GM18511 (cell line): ENCODE measurements around the gene AMT.
A peak's percentile ranks its signal among the peaks of the same experiment; 100 is the strongest.

Experiments used
- ATAC-seq: cut with Tn5 transposase; IDR thresholded peaks from one replicate; pipeline ENCODE4 v1.9.1; 2021; ENCODE audit warnings: mild to moderate bottlenecking, moderate library complexity; ENCODE audit not compliant: unreplicated experiment

AMT gene, protein sequence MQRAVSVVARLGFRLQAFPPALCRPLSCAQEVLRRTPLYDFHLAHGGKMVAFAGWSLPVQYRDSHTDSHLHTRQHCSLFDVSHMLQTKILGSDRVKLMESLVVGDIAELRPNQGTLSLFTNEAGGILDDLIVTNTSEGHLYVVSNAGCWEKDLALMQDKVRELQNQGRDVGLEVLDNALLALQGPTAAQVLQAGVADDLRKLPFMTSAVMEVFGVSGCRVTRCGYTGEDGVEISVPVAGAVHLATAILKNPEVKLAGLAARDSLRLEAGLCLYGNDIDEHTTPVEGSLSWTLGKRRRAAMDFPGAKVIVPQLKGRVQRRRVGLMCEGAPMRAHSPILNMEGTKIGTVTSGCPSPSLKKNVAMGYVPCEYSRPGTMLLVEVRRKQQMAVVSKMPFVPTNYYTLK

DNA sequence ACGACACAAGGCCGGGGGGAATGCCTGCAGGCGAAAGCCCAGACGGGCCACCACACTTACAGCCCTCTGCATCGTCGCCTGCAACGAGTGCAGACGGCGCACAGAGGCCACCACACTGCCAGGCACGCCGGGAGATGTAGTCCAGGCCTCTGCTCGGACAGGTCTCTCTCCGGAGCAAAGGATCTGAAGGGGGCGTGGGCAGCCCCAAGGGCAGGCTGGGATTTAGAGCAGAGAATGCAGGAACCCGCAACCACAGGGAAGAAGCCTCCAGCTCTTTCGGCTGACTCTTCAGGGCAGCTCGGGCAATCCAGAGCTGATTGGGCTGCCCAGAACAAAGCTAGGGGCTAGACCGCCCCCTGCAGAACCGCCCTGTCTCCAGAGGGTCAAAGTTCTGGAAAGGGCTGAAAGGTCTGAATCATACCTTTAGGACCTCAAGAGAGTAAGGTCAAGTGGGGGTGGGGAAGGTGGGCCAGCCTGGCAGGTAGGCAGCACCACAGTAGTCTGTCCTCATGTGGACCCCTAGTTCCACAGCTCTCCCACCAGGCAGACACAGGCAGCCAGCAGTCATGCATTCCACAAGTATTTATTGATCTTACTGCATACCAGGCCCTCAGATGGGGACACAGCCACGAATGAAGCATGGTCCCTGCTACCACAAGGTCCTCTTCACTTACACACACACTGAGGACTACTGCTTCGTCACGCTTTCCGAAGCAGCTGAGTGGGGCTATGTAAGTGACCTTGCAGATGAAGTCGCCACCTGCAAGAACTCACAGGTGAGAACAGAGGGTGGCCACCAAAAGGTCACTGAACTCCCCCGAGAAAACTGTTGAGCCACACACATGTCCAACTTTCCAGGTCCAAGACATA, at the start of gene AMT:
Gene AMT, minus strand, starts transcription at position 95 of the 870 bp plus-strand sequence. Its CDS starts 23 bp downstream, at position 72.
- ATAC-seq: no peak

DNA sequence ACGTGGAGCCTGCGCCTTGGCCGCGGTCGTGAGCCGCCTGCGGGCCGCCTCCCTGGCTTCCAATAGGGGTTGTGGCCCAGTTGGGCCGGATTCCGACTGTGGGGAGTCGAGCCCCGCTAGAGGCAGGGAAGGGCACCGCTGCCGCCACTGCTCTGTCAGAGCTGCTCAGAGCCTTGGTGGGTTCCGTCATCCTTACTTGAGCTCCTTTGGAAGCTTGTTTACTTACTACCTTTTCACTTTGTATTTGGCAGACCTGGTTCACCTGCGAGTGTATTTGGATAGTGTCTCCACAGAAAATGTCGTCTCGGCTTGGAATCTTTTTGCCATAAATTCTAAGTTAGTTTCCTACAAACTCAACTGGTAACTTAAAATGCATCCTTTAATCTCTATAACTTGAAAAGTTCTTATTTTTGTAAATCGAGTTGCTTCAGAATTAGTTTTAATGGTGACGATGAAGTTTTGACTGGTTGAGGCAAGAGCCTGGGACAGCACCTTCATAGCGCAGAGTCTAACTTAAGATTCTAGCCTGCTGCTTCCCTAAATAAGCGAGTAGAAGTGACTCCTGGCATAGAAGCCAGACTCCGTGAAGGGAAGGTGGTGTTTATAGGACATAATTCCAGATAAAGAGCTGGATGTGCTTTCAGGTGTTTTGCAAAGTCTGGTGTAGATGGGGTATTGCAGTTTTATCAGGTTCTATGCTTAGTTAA, 48.6 kb upstream of the AMT start:
- ATAC-seq: peak; percentile 32

DNA sequence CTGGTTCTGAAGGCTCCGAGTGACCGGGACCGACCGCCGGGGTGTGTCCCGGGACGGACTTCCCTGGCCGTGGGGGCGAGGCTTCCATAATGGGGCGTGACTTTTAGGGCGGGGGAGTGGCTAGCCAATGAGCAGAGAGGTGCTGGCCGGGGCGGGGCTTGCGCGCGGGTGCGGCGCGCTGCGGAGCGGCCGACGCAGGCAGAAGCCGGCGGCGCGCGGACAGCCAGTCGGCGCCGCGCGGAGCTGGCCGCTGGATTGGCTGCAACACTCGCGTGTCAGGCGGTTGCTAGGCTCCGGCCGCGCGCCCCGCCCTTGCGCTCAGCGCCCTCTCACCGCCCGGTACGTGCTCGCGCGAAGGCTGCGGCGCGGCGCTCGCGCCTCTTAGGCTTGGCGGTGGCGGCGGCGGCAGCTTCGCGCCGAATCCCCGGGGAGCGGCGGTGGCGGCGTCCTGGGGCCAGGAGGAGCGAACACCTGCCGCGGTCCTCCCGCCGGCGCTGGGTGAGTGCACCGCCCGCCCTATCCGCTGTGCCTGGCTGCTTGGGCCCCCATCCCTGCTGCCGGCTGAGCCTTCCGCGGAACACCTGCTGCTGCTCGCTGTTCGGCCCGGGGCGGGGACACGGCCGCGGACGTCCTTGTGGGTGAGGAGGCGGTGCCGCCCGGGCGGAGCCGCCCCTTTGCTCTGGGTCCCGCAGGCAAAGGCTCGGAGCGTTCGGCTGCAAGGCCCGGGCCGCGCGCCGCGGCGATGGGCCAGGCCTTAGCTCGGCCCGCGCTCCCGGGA, 47.9 kb upstream of the AMT start, which contains the start of gene DAG1:
Gene DAG1, plus strand, starts transcription at position 332 of the 778 bp plus-strand sequence. CDS start 40,268 bp downstream, outside the sequence.
- peak; percentile 89 for ATAC-seq

DNA sequence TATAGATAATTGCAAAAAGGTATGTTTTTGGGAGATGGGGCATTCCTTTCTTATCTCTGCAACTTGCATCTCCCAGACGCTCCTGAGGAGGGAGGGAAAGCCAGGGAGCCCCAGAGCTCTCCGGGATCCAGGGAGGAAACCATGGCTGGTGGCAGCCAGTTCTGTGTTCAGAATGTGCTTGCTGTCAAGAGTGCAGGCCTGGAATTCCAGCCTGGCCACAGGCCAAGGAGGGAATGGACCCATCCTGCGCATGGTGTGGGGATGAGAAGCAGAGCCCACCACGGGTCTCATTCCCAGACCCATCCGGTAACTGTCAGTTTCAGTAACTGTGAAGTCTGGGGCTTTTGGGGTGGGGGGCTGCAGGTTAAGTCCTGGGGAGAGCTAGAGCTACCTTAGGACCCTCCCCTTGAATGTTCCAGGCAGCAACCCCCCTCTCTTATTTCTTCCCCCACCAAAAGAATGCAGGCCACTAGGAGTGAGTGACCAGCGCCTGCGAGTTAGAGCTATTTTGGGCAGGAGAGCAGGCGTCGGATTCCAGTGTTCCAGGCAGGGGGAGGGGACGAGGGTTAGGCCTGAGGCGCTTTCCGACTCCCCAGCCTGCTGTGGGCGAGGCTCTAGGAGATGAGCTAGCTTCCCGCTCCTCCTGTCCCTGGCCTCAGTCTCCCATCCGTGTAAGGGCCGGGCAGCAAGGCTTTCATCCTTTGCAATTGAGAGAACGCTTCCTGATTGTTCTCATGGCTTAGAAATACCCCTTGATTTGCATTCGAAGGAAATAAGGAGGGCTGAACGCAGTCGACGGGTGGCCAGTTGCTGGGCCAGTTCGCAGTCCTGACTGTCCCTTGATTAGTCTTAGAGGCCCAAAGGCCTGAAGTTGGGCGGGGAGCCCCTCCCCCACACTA, 47.0 kb upstream of the AMT start:
- ATAC-seq: no peak

DNA sequence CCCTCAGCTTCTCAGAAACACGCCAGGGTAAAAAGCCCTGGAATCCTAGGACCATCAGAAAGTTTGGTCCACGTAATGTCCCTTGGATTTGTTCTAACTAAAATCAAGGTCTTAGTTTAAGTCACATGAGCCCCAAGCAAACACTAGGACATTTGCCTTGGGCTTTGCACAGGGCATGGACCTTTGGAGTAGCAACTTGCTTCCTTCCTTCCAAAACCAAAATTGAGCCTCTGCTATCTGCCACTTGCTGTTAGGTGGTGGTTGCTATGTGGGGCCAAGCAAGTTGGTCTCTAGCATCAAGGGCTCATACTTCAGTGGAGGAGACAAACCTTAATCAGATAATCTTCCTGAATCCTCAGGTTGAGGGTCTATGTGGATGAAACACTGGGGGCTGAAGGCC, 43.8 kb upstream of the AMT start:
- ATAC-seq: no peak

DNA sequence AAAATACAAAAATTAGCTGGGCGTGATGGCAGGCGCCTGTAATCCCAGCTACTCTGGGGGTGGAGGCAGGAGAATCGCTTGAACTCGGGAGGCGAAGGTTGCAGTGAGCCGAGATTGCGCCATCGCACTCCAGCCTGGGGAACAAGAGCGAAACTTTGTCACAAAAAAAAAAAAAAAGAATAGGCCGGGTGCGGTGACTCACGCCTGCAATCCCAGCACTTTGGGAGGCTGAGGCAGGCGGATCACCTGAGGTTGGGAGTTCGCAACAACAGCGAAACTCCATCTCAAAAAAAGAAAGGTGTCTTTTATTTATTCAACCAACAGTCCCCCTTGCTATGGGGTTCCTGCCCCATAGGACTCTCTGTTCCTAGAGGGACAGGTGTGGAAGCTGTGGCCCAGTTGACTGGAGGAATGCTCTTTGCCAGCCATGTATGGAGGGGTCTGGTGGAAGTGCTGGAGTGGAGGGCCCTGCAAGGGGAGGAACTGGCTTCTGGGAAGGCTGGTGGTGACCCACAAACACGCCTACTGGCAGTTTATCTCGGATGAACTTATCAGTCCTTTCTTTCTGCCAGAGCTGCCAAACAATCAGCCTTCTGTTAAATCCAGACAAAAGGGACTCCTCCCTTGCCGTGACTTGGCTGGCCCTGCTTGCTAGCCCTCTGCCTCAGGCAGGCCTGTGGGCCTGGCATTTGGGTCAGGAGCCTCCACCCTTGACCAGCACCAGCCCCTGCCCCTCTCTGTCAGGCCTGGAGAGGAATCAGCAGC, 43.2 kb upstream of the AMT start:
- ATAC-seq: no peak

DNA sequence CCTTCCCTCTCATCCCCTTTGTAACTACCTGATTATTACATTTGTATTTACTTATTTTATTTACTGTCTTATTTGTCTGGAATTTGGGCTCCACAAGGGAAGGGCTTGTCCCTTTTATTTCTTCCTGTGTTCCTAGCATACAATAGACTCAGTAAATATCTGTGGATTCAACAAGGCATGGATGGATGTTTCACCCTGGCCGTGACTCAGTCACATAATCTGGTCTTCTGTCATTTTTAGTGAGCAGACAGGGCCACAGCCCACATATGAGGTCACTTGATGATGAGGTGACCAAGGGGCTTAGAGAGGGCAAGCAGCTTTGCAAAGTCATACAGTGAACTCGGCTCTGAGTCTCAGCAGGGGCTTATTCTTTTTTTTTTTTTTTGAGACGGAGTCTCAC, 39.9 kb upstream of the AMT start:
- no peak for ATAC-seq

DNA sequence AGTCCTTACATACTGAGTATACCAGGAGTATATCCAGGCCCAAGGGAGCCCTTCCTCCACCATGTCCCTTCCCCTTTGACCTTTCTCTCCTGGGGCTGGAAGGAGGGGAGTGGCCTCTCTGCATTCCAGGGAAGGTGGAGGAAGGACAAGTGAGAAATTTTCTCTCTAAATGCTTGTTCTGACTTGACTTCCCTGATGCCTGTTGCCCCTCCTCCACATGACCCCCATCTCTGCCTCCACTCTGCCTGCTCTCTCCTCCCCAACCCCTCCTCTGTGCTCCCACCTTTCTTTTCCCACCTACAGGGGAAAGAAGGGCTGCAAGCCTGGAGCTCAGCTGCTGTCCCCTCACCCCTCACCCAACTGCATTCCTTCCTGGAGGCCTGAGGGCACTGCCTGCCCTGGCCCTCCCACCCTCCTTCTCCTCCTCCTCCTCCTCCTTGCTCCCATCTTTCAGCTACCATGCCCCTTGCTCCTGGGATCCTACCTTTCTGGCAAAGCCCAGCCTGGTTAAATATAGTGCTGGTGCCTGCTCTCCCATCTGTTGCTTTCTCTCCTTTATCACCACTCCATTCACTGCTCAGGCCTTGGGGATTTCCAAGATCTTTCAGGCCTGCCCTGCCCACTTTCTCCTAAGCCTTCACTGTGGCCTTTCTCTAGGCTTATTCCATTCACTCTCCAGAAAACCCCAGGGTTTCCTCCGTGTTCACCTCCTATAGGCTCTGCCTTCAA, 39.3 kb upstream of the AMT start:
- no peak for ATAC-seq

DNA sequence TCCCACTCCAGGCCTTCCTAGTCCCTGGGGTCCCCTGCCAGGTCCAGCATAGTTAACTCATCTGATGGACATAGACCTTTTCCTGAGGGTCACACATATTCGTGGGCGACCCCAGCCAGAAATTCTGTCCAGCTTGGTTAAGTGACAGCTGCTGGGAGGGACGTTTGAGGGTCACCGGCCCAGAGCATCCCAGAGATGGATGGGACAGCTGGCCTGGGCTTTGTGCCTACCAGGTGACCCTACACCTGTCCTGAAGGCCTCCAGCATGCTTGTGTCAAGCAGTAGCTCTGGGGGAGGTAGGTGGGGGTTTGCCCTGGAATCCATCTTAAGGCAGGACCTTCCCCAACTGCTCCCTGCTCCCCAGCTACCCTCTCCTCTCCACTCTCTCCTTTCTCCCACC, 38.7 kb upstream of the AMT start:
- ATAC-seq: no peak

DNA sequence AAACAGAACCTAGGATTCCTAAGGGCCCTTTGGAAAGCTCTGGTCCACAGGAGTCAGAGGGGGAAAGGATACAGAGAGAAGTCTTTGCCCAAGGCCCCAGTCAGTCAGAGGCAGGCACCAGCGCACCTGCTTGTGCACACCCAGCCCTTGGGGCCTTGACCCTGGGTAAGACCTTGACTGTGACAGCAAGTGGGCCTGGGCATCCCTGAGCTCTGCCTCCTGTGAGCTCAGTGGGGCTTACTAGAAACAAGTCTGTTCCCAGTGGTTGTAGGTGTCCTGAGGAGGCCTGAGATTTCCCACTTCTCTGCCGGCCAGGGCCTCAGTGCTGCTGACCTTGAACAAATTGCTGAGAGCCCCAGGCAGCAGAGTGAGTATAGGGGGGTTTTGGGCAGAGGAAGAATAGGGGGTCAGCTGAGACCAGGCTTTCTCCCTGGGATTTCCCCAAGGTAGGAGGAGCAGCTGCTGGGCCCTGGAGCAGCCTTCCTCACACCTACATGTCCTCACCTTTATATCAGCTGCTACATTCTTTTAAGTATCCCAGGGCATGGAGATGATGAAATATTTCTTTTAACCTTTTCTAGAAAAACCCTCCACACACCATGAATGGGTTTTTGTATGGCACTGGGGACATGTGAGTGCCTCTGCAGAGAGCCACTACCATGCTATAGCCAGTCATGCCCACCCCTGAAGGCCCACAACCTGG, 38.1 kb upstream of the AMT start:
- no peak for ATAC-seq

DNA sequence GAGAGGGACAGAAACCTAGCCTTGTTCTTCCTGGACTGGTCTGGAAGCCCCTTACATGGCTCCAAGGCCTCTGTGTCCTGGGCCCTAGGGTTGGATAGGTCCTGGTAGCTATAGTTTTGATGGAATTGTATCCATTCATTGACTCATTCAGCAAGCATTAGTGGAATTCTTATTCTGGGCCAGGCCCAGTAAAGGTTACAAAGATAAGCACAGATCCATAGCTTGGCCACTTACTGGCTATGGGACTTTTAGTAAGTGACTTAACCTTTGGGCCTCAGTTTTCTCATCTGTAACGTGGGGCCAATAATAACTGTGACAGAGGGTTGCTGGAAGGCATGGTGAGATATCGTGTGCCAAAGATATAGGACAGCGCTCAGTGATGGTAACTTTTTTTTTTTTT, 34.2 kb upstream of the AMT start:
- ATAC-seq: no peak

DNA sequence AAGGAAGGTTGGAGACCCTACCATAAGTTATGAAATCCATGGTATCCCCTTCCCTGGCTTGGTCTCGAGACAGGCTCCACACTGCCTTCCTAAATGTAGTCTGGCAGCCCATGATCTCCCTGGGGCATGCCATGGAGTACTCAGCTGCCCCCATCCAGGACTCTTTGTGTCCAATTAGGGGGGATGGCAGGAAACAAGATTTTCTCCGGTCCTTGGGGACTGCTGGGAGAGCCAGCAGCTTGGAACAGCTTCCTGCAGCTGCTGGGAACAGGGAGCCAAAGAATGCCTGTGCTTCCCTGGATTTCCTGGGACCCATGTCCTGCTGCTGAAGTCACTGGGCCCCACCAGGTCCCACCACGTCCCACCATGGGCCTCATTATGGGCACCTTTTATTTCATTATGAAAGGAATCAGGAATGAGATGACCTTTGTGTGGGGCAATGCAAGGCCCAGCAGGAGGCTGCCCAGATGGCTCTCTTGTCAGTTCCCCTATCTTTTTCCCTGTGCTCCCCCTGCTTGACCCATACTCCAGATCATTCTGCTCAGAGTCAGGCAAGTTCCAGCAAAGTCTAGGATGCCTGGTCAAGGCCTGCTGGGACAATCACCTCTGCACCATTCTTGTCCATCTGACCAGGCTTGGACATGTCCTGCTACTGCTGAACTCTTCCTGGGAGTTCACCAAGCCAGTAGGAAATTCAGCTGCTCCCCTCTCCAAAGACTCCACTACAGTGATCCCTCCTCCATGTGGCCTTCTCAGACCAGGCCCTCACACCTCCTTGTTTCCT, 32.8 kb upstream of the AMT start:
- no peak for ATAC-seq

DNA sequence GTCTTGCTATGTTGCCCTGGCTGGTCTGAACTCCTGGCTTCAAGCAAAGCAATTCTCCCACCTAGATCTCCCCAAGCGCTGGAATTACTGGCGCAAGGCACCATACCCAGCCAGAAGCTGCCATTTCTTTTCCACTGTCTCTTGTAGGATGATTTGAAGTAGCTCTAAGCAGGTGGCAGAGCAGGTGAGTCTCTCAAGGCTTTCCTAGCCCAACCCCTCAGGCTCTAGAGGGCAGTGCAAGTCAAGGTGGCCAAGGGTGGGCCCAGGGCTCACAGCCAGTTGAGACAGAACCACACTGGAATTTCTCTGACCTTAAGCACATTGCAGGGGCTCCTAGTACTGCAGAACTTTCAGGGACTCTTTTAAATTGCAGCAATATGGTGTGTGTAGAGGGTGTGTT, 32.2 kb upstream of the AMT start:
- no peak for ATAC-seq

DNA sequence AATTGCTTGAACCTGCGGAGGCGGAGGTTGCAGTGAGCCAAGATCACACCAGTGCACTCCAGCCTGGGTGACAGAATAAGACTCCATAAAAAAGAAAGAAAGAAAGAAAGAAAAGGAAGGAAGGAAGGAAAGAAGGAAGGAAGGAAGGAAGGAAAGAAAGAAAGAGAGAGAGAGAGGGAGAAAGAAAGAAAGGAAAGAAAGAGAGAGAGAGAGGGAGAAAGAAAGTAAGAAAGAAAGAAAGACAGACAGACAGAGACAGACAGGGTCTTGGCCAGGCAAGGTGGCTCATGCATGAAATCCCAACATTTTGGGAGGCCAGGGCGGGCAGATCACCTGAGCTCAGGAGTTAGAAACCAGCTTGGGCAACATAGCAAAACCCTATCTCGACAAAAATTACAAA, 31.3 kb upstream of the AMT start:
- no peak for ATAC-seq

DNA sequence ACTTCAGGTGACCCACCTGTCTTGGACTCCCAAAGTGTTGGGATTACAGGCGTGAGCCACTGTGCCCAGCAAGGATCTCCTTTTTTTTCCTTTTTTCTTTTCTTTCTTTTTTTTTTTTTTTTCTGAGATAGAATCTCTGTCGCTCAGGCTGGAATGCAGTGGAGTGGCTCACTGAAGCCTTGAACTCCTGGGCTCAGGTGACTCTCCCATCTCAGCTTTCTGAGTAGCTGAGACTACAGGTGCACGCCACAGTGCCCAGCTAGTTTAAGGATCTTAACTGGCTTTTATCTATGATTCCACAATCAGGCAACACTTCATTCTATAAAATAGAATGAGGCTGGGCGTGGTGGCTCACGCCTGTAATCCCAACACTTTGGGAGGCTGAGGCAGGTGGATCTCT, 23.1 kb upstream of the AMT start:
- no peak for ATAC-seq

DNA sequence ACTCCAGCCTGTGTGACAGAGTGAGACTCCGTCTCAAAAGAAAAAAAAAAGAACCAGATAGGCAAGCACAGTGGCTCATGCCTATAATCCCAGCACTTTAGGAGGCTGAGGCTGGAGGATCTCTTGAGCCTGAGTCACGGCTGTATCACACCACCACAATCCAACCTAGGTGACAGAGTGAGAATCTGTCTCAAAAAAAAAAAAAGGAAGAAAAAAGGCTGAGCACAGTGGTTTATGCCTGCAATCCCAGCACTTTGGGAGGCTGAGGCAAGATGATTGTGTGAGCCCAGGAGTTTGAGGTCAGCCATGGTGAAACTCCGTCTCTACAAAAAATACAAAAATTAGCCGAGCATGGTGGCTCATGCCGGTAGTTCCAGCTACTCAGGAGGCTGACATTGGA, 12.5 kb upstream of the AMT start:
- ATAC-seq: no peak

DNA sequence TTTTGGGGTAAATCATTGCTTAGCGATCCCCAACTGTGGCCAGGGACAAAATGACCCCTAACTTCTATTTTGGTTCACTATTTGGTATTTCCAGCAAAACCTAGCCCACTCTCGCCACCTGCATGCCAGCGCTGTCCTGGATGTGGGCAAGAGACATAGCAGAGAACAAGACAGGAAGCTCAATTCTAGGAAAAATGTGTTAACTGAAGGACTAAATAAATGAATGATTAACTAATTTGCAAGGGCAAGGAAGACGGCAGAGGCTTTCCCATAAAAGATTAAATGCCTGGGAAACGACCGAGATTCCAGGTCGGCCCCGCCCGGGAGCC, 6.4 kb upstream of the AMT start:
- ATAC-seq: peak; percentile 17
